Ishikawa (cell line): ENCODE results near the gene SAT1.

Experiments
- CEBPB ChIP-seq: IDR thresholded peaks from 2 replicates; pipeline ENCODE4 v1.6.1; 2012
- CREB1 ChIP-seq: IDR thresholded peaks from 2 replicates; pipeline ENCODE4 v1.6.1; 2012; ENCODE audit warnings: low read depth
- EGR1 ChIP-seq: IDR thresholded peaks from 2 replicates; pipeline ENCODE4 v1.6.1; 2012
- EP300 ChIP-seq: IDR thresholded peaks from 2 replicates; pipeline ENCODE4 v1.6.1; 2012; ENCODE audit warnings: borderline replicate concordance
- MAX ChIP-seq: IDR thresholded peaks from 2 replicates; pipeline ENCODE4 v1.6.1; 2012
- NFIC ChIP-seq: IDR thresholded peaks from 2 replicates; pipeline ENCODE4 v1.6.1; 2012
- RAD21 ChIP-seq: IDR thresholded peaks from 2 replicates; pipeline ENCODE4 v1.6.1; 2012; ENCODE audit warnings: low read depth
- REST ChIP-seq: IDR thresholded peaks from 2 replicates; pipeline ENCODE4 v1.6.1; 2012; ENCODE audit warnings: low read depth, mild to moderate bottlenecking
- TAF1 ChIP-seq: IDR thresholded peaks from 2 replicates; pipeline ENCODE4 v1.6.1; 2012; ENCODE audit warnings: low read depth, mild to moderate bottlenecking
- TCF12 ChIP-seq: IDR thresholded peaks from 2 replicates; pipeline ENCODE4 v1.6.1; 2012; ENCODE audit warnings: low read depth
- TEAD4 ChIP-seq: IDR thresholded peaks from 2 replicates; pipeline ENCODE4 v1.6.1; 2012
- USF1 ChIP-seq: IDR thresholded peaks from 2 replicates; pipeline ENCODE4 v1.6.1; 2012

GRCh38 chrX:23802431-23802830, 19.5 kb downstream of the SAT1 start:
- no peak for TF ChIP-seq TCF12
- TF ChIP-seq USF1, result no peak
- TF ChIP-seq REST, result no peak
- TF ChIP-seq RAD21, result no peak
- no peak for TF ChIP-seq CREB1
- TF ChIP-seq EP300, result no peak
- TF ChIP-seq MAX, result no peak
- TF ChIP-seq TEAD4, result no peak
- TF ChIP-seq EGR1, result no peak
- TF ChIP-seq TAF1, result no peak
- TF ChIP-seq NFIC, result no peak
- TF ChIP-seq CEBPB, result no peak
